ENCODE results near the gene ERBB2.
"Not testable (repeated sequence)": the region's sequence is repeated elsewhere in the genome, so short reads cannot be mapped to it uniquely, and the experiment has no call there.

Gene ERBB2

DNA sequence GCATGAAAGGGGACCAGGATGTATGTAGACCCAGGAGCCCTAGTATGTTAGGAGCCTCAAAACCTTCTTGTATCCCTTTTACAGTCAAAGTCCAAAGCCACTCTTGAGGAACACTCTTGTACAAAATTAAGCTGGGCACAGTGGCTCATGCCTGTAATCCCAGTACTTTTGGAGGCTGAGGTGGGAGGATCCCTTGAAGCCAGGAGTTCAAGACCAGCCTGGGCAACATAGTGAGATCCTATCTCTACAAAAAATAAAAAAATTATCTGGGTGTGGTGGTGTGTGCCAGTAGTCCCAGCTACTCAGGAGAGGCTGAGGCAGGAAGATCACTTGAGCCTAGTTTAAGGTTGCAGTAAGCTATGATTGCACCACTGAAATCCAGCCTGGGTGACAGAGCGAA, 26.1 kb downstream of the ERBB2 start:
- DNase-seq (ENCODE audit: low read depth in 2 of 2), result not testable (repeated sequence)

DNA sequence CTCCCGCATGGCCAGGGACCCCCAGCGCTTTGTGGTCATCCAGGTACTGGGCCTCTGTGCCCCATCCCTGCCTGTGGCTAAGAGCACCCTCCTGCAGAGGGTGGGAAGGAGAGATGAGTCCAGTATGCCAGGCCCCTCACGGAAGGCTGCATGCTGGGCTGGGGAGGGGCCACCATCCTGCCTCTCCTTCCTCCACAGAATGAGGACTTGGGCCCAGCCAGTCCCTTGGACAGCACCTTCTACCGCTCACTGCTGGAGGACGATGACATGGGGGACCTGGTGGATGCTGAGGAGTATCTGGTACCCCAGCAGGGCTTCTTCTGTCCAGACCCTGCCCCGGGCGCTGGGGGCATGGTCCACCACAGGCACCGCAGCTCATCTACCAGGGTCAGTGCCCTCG, 26.8 kb downstream of the ERBB2 start:
- DNase-seq (ENCODE audit: low read depth in 2 of 2), result no peak

DNA sequence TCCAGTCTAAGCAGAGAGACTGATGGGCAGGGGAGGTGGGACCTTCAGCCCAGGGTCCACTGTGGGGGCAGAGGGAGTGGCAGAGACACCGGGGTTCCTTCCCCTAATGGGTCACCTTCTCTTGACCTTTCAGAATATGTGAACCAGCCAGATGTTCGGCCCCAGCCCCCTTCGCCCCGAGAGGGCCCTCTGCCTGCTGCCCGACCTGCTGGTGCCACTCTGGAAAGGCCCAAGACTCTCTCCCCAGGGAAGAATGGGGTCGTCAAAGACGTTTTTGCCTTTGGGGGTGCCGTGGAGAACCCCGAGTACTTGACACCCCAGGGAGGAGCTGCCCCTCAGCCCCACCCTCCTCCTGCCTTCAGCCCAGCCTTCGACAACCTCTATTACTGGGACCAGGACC, 27.7 kb downstream of the ERBB2 start:
- DNase-seq (ENCODE audit: low read depth in 2 of 2), result no peak

- DNase-seq (ENCODE audit: low read depth in 2 of 2), result no peak
Measured at GRCh38 chr17:39729280-39729851, 29.5 kb downstream of the ERBB2 start.

DNA sequence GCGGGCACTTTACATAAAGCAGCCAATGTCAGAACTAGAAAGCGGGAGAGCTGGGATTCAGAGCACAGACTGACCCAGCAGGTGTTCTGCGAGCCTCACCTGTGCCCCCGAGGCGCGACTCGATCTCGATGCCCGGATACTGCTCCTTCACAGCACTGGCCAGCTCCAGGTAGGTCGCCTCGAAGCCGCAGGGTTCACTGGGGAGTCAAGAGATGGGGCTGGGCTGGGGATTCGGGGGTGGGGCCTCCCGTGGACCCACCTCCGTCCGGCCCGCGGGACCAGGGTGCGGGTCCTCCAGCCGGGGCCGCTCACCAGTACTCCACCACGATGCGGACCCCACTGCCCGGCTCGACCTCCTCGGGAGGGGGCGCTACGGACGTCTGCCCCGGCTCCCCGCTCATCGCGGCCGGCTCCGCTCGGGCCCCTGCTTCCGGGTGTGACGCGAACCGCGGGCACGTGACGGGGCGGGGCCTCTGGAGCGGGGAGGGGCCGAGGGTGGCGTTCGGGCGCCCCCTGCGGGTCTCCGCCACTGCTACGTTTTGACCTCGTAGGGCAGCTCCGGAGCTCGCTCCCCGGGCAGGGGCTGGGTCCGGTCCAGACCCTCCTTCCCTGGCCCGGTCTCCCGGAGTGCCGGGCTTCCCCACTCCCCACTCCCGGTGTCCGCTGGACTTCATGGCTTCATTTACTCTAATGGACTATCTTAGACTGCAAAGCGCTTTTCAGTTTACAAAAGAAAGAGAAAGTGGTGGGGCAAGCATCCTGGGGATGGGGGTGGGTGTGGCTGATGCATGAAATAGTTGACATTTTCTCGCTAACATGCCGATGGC, 30.4 kb downstream of the ERBB2 start, which contains the start of gene MIEN1:
Gene MIEN1 (minus strand): TSS at position 438 of the 827 bp plus-strand sequence. CDS start 37 bp downstream, at position 401.
- DNase-seq (ENCODE audit: low read depth in 2 of 2), result peak; percentile 78 to 87

GRCh38 chr17:39732586-39732985, 32.7 kb downstream of the ERBB2 start:
- DNase-seq (ENCODE audit: low read depth in 2 of 2), result no peak

DNA sequence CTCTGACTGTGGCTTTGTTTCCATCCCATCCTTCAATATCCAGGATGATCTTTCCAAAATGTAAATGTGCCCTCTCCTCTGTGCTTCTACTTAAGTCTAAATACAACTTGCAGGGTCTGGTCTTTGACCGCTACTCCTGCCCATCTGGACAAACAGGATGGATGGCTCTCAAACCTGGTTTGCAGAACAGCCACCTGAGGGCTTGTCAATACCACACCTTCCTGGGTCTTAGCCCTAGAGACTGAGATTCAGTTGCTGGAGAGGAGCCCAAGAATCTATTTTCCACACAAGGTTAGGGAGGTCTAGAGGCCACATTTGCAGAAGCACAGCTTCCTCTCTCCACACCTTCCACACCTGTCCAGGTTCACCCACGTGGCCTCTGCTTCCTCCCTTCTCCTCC, 36.0 kb downstream of the ERBB2 start:
- DNase-seq (ENCODE audit: low read depth in 2 of 2), result no peak

- DNase-seq (ENCODE audit: low read depth in 2 of 2), result no peak
Measured at GRCh38 chr17:39736319-39737165, 36.7 kb downstream of the ERBB2 start.

- DNase-seq (ENCODE audit: low read depth in 2 of 2), result no peak
Measured at GRCh38 chr17:39737206-39737759, 37.4 kb downstream of the ERBB2 start.

DNA sequence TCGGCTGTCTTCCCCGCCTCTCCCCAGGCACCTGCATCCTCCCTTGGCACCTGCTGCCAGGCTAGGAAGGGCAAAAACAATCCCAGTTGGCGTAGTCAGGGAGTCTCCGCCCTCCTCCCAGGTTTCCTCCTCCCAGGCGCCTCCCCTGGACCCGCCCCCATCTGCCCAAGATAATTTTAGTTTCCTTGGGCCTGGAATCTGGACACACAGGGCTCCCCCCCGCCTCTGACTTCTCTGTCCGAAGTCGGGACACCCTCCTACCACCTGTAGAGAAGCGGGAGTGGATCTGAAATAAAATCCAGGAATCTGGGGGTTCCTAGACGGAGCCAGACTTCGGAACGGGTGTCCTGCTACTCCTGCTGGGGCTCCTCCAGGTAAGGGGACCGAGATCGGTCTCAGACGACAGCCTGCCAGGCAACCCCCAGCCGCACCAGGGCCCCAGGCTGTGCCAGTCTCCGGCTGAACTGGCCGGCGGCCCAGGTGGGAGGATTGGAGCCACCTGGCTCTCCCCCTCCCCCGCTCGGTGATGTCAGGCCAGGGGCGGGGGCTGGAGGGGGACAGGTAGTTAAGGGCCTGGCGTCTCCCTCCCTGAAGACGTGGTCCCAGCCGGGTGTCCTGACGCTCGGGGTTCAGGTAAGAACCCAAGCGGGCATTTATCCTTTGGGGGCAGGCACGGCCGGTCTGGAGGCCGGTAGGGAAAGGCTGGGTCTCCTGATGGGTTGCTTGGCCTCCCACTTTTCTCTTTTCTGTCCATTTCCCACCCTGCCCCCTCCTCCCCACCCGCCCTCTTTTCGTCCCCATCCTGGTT, 38.1 kb downstream of the ERBB2 start, which contains the start of gene GRB7:
Gene GRB7 (plus strand): TSS at position 179 of the 808 bp plus-strand sequence. CDS start 4,364 bp downstream, outside the sequence.
- no peak for DNase-seq (ENCODE audit: low read depth in 2 of 2)

DNA sequence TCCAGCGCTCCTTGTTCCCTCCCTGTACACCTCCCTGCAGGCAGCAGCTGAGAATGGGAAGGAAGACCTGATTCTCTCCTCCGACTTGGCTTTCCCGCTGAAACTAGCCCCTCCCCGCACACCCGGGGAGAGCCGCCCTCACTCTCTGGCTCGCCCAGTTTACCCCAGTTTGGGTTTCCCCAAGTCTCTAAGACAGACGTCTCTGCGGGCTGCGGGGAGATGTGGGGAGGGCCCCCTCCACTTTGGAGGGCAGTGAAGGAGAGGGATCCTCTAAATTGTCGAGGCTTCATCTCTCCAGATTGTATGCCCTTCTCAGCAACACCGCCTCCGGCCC, 38.7 kb downstream of the ERBB2 start:
- DNase-seq (ENCODE audit: low read depth in 2 of 2), result peak; percentile 17 to 33

GRCh38 chr17:39738983-39739884, 39.4 kb downstream of the ERBB2 start:
- DNase-seq (ENCODE audit: low read depth in 2 of 2), result no peak

- DNase-seq (ENCODE audit: low read depth in 2 of 2), result no peak
Measured at GRCh38 chr17:39739885-39740356, 40.1 kb downstream of the ERBB2 start.

DNA sequence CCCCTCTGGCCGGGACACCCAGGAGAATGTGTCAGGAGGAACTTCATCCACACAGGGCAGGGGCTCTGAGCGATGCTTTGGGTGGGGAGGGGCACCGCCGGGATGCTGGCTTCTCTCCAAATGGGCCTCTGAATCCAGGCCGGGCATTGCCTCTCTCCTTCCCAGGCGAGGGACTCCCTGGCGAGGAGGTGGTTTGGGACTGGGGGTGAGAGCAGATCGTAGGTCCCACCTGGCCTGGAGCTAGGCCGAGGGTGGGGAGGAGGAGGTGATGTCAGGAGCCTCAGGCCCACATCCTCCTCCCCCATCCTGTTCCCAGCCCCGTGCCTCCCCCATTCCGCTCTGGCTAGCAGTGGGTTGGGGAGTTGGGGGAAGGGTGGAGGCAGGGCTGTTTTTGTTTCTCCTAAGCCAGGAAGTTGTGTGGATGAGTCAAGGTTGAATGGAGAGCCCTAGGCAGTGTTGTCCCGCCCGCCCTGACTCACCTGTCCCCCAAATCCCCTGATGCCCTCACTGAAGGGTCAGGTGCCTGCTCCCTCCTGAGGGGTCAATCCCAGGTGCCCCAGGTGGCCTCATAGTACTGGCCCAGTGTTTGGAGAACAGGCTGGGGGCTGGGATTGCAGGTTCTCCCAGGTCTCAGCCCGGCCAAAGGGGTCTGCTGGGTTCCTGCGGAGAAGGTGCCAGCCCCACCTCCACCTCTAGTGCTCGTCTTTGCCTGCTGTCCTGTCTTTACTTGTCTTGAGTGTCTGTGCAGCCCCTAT, 40.7 kb downstream of the ERBB2 start:
- DNase-seq (ENCODE audit: low read depth in 2 of 2), result no peak

DNA sequence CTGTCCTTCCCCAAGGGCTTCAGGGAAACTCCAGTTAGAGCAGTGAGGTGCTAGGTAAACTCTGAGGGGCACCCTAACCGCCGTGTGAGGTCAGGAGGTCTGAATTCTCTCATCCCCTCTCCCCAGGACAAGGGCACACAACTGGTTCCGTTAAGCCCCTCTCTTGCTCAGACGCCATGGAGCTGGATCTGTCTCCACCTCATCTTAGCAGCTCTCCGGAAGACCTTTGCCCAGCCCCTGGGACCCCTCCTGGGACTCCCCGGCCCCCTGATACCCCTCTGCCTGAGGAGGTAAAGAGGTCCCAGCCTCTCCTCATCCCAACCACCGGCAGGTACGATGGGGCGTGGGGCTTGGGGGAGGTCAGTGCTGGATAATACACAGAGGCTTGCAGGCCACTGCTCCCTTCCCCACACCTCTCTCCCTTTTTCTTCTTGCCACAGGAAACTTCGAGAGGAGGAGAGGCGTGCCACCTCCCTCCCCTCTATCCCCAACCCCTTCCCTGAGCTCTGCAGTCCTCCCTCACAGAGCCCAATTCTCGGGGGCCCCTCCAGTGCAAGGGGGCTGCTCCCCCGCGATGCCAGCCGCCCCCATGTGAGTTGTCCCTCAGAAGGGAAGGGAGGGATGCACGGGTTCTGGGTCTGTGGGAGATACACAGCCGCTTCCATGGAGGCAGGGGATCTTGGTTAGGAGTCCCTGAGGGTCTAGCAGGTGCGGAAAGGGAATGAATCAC, 42.4 kb downstream of the ERBB2 start:
- DNase-seq (ENCODE audit: low read depth in 2 of 2), result no peak

DNA sequence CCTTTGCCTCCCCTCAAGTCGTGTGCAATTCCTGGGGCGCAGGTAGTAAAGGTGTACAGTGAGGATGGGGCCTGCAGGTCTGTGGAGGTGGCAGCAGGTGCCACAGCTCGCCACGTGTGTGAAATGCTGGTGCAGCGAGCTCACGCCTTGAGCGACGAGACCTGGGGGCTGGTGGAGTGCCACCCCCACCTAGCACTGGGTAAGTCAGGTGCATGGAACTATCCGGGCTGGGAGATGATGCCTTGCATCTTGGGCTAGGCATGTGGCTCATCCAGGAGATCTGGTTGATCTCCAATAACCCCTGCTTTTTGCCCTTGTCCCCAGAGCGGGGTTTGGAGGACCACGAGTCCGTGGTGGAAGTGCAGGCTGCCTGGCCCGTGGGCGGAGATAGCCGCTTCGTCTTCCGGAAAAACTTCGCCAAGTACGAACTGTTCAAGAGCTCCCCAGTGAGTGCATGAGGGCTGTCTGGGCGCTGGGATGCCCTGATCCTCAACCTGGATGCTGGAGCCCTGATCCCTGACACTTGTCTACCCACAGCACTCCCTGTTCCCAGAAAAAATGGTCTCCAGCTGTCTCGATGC, 43.1 kb downstream of the ERBB2 start:
- no peak for DNase-seq (ENCODE audit: low read depth in 2 of 2)

- DNase-seq (ENCODE audit: low read depth in 2 of 2), result no peak
Measured at GRCh38 chr17:39744075-39744835, 44.4 kb downstream of the ERBB2 start.

DNA sequence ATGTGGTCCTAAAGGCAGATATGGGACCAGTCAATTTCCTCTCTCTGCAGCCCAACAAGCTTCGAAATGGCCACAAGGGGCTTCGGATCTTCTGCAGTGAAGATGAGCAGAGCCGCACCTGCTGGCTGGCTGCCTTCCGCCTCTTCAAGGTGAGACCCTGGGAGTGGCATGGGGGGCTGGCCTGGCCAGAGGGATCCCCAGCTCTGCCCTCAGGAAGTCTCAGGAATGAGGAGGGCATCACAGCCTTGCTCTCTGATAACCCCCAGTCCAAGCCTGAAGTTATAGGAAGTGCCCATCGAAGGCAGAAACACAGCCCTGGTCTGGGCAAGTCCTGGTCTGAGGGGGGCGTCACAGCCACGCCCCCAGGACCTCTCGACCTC, 45.0 kb downstream of the ERBB2 start:
- DNase-seq (ENCODE audit: low read depth in 2 of 2), result no peak
